ENCODE data around the gene SLC22A5. TPM values are rescaled to one million over a fixed set of nuclear protein-coding genes. Genes with fewer than 3 reads are reported as not detected.
"Not testable (repeated sequence)": the region's sequence is repeated elsewhere in the genome, so short reads cannot be mapped to it uniquely, and the experiment has no call there.

The SLC22A5 gene
- polyA plus RNA-seq, 1 donor (not counting 4 experiments of a cell fraction or from before 2014, with no cell fraction given), result 14.8 TPM

GRCh38 chr5:132436936-132437335, 67.4 kb downstream of the SLC22A5 start:
- H3K4me2 ChIP-seq (ENCODE audit: control insufficient read depth, extremely low read depth, insufficient read depth, low read depth, low read length), result no peak overlapping the region
- no peaks in the 10 kb centered on the region for H4K20me1 ChIP-seq (ENCODE audit: control insufficient read depth, extremely low read depth, insufficient read depth, low read length)
- H3K9me1 ChIP-seq (ENCODE audit: control insufficient read depth, extremely low read depth, insufficient read depth, low read length), result no peaks in the 10 kb centered on the region
- H2AFZ ChIP-seq (ENCODE audit: control insufficient read depth, low read length), result no peak overlapping the region
- peaks cover 20% of the 10 kb centered on the region for H3K4me1 ChIP-seq (ENCODE audit: control insufficient read depth, extremely low read depth, insufficient read depth, low read length)
- FAIRE-seq (peak; percentile 5), DNase-seq (ENCODE audit: low read depth, low spot score) (no peak)
- H3K79me2 ChIP-seq (ENCODE audit: control insufficient read depth, insufficient read depth, low read length), result no peaks in the 10 kb centered on the region
- dilution Hi-C loops (cut with MboI; ENCODE audit: extremely low pct_ligation_motif_present, low sequenced_read_pairs), result no loop called here
- no peaks in the 10 kb centered on the region for H3K27me3 ChIP-seq (ENCODE audit: control insufficient read depth, extremely low read depth, insufficient read depth, low read length)
- H3K9ac ChIP-seq (ENCODE audit: control insufficient read depth, extremely low read depth, insufficient read depth, low read length), result no peak overlapping the region
- H3K4me3 ChIP-seq (ENCODE audit: control insufficient read depth in 2 of 3, extremely low read depth in 1 of 3, insufficient read depth in 2 of 3, low read depth in 1 of 3, low read length in 3 of 3), result no peak overlapping the region
- no peak for TF ChIP-seq EZH2 (IDR thresholded peaks at IDR 0.05; ENCODE audit: low read length)
- no peaks in the 10 kb centered on the region for H3K36me3 ChIP-seq (ENCODE audit: control insufficient read depth in 2 of 2, extremely low read depth in 1 of 2, insufficient read depth in 2 of 2, low read length in 2 of 2)
- H3K9me3 ChIP-seq (ENCODE audit: control insufficient read depth, low read depth, low read length), result no peaks in the 10 kb centered on the region
- H3K27ac ChIP-seq (ENCODE audit: control insufficient read depth, insufficient read depth, low read length), result no peak overlapping the region

GRCh38 chr5:132437604-132438266, 68.2 kb downstream of the SLC22A5 start:
- H3K27me3 ChIP-seq (ENCODE audit: control insufficient read depth, extremely low read depth, insufficient read depth, low read length), result no peaks in the 10 kb centered on the region
- no peak for TF ChIP-seq EZH2 (IDR thresholded peaks at IDR 0.05; ENCODE audit: low read length)
- TF ChIP-seq CTCF (optimal IDR thresholded peaks at IDR 0.05 in 1 of 3, IDR thresholded peaks at IDR 0.05 in 1 of 3, conservative IDR thresholded peaks at IDR 0.05 in 1 of 3; ENCODE audit: extremely low read depth in 1 of 3, insufficient read depth in 2 of 3, low read length in 3 of 3), result no peak
- no peak overlapping the region for H3K4me2 ChIP-seq (ENCODE audit: control insufficient read depth, extremely low read depth, insufficient read depth, low read depth, low read length)
- no peaks in the 10 kb centered on the region for H3K9me3 ChIP-seq (ENCODE audit: control insufficient read depth, low read depth, low read length)
- H4K20me1 ChIP-seq (ENCODE audit: control insufficient read depth, extremely low read depth, insufficient read depth, low read length), result no peaks in the 10 kb centered on the region
- H3K4me3 ChIP-seq (ENCODE audit: control insufficient read depth in 2 of 3, extremely low read depth in 1 of 3, insufficient read depth in 2 of 3, low read depth in 1 of 3, low read length in 3 of 3), result no peak overlapping the region
- no peak overlapping the region for H3K27ac ChIP-seq (ENCODE audit: control insufficient read depth, insufficient read depth, low read length)
- H3K36me3 ChIP-seq (ENCODE audit: control insufficient read depth in 2 of 2, extremely low read depth in 1 of 2, insufficient read depth in 2 of 2, low read length in 2 of 2), result no peaks in the 10 kb centered on the region
- H3K9ac ChIP-seq (ENCODE audit: control insufficient read depth, extremely low read depth, insufficient read depth, low read length), result no peak overlapping the region
- dilution Hi-C loops (cut with MboI; ENCODE audit: extremely low pct_ligation_motif_present, low sequenced_read_pairs), result no loop called here
- H3K9me1 ChIP-seq (ENCODE audit: control insufficient read depth, extremely low read depth, insufficient read depth, low read length), result no peaks in the 10 kb centered on the region
- no peaks in the 10 kb centered on the region for H3K79me2 ChIP-seq (ENCODE audit: control insufficient read depth, insufficient read depth, low read length)
- DNase-seq (ENCODE audit: low read depth, low spot score), result no peak
- FAIRE-seq, result no peak
- H2AFZ ChIP-seq (ENCODE audit: control insufficient read depth, low read length), result no peak overlapping the region
- H3K4me1 ChIP-seq (ENCODE audit: control insufficient read depth, extremely low read depth, insufficient read depth, low read length), result peaks cover 20% of the 10 kb centered on the region

- H3K79me2 ChIP-seq (ENCODE audit: control insufficient read depth, insufficient read depth, low read length); H3K27me3 ChIP-seq (ENCODE audit: control insufficient read depth, extremely low read depth, insufficient read depth, low read length); H2AFZ ChIP-seq (ENCODE audit: control insufficient read depth, low read length); H4K20me1 ChIP-seq (ENCODE audit: control insufficient read depth, extremely low read depth, insufficient read depth, low read length); dilution Hi-C loops (cut with MboI; ENCODE audit: extremely low pct_ligation_motif_present, low sequenced_read_pairs); DNase-seq (ENCODE audit: low read depth, low spot score); H3K36me3 ChIP-seq (ENCODE audit: control insufficient read depth in 2 of 2, extremely low read depth in 1 of 2, insufficient read depth in 2 of 2, low read length in 2 of 2); FAIRE-seq; H3K9me3 ChIP-seq (ENCODE audit: control insufficient read depth, low read depth, low read length); H3K4me3 ChIP-seq (ENCODE audit: control insufficient read depth in 2 of 3, extremely low read depth in 1 of 3, insufficient read depth in 2 of 3, low read depth in 1 of 3, low read length in 3 of 3); H3K4me2 ChIP-seq (ENCODE audit: control insufficient read depth, extremely low read depth, insufficient read depth, low read depth, low read length); H3K27ac ChIP-seq (ENCODE audit: control insufficient read depth, insufficient read depth, low read length); H3K9ac ChIP-seq (ENCODE audit: control insufficient read depth, extremely low read depth, insufficient read depth, low read length); H3K9me1 ChIP-seq (ENCODE audit: control insufficient read depth, extremely low read depth, insufficient read depth, low read length): not testable (repeated sequence)
- H3K4me1 ChIP-seq (ENCODE audit: control insufficient read depth, extremely low read depth, insufficient read depth, low read length), result peaks cover 20% of the 10 kb centered on the region
Observed at GRCh38 chr5:132438267-132438645, 68.7 kb downstream of the SLC22A5 start.

Measured in keratinocyte (primary cell).